ENCODE data around the gene TRAP1. TPM values are rescaled to one million over a fixed set of nuclear protein-coding genes. Genes with fewer than 3 reads are reported as not detected.

The TRAP1 gene
- total and polyA plus RNA-seq, 8 donors = 58.0 to 254 (median 84.0) TPM

DNA sequence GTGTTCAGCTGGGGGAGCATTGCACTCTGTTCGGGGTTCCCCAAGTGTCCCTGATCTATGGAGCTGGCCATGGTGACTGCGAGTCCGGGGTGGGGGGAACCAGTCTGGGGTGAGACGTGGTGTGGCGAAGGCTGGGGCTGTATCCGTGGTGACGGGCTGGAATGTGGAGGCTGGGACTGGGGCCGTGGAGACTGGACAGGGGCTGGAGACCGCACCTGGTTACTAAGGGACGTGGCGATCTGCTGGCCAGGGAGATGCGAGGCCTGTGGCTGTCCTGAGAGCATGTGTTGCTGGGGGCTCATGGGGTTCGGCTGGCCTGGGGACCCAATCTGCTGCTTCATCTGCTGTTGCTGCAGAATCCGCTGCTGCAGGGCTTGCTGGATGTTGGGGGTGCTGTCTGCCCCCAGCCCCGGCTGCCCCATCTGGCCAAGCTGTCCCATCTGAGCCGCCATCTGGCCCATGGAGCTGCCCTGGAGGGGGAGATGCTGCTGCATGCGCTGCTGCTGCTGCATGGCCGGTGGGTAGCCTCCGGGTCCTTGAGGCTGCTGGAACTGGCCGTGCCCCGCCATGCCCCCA is 10.6 kb upstream of the TRAP1 start:
- intact Hi-C loops (cut with DNase I) = no loop called here
- WGBS, 2 donors = 94% methylated on average over 20 to 21 of the region's 21 CpGs
- no peak overlapping the region for H3K27ac ChIP-seq
- ATAC-seq (no peak), DNase-seq (peak in 2 of 6 donors; percentile 51 to 76), FAIRE-seq (no peak)
- no peak overlapping the region for H3K4me3 ChIP-seq
- no peaks in the 10 kb centered on the region for H3K4me1 ChIP-seq
- TF ChIP-seq, protein P1, sequence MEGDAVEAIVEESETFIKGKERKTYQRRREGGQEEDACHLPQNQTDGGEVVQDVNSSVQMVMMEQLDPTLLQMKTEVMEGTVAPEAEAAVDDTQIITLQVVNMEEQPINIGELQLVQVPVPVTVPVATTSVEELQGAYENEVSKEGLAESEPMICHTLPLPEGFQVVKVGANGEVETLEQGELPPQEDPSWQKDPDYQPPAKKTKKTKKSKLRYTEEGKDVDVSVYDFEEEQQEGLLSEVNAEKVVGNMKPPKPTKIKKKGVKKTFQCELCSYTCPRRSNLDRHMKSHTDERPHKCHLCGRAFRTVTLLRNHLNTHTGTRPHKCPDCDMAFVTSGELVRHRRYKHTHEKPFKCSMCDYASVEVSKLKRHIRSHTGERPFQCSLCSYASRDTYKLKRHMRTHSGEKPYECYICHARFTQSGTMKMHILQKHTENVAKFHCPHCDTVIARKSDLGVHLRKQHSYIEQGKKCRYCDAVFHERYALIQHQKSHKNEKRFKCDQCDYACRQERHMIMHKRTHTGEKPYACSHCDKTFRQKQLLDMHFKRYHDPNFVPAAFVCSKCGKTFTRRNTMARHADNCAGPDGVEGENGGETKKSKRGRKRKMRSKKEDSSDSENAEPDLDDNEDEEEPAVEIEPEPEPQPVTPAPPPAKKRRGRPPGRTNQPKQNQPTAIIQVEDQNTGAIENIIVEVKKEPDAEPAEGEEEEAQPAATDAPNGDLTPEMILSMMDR (IDR thresholded peaks at IDR 0.05) = no peak
- no peaks in the 10 kb centered on the region for H3K27me3 ChIP-seq
- peaks cover 0 to 53% (median 29%) of the 10 kb centered on the region in 3 donors for H3K36me3 ChIP-seq
- no peaks in the 10 kb centered on the region for H3K9me3 ChIP-seq

- H3K36me3 ChIP-seq = peaks cover 0 to 40% (median 23%) of the 10 kb centered on the region in 3 donors
- WGBS, 2 donors = 95% methylated on average over 33 of the region's 33 CpGs
- DNase-seq = no peak
- H3K4me3 ChIP-seq = no peak overlapping the region
- no peak overlapping the region for H3K27ac ChIP-seq
- intact Hi-C loops (cut with DNase I) = no loop called here
- H3K27me3 ChIP-seq = no peaks in the 10 kb centered on the region
- FAIRE-seq = no peak
- no peaks in the 10 kb centered on the region for H3K9me3 ChIP-seq
- H3K4me1 ChIP-seq = no peaks in the 10 kb centered on the region
- ATAC-seq = no peak
- TF ChIP-seq, protein P1 (IDR thresholded peaks at IDR 0.05) = no peak
Observed at GRCh38 chr16:3726021-3726687, 8.8 kb upstream of the TRAP1 start.

GRCh38 chr16:3725276-3725675 is 8.0 kb upstream of the TRAP1 start:
- TF ChIP-seq, protein P1 (IDR thresholded peaks at IDR 0.05) = no peak
- Histone ChIP-seq H3K36me3 (peaks cover 0 to 31% (median 17%) of the 10 kb centered on the region in 3 donors), H3K4me3 (no peak overlapping the region), H3K27me3 (no peaks in the 10 kb centered on the region), H3K9me3 (no peaks in the 10 kb centered on the region), H3K27ac (no peak overlapping the region), H3K4me1 (no peaks in the 10 kb centered on the region)
- intact Hi-C loops (cut with DNase I) = no loop called here
- FAIRE-seq (no peak), ATAC-seq (no peak), DNase-seq (no peak)
- WGBS, 2 donors = 86 to 89% methylated on average over 8 of the region's 8 CpGs

GRCh38 chr16:3722508-3722907 is 5.2 kb upstream of the TRAP1 start:
- H3K4me1 ChIP-seq = peaks cover 0 to 6% (median 6%) of the 10 kb centered on the region in 3 donors
- H3K27ac ChIP-seq = no peak overlapping the region
- ATAC-seq = no peak
- no peak overlapping the region for H3K4me3 ChIP-seq
- intact Hi-C loops (cut with DNase I) = no loop called here
- TF ChIP-seq, protein P1 (IDR thresholded peaks at IDR 0.05) = no peak
- no peaks in the 10 kb centered on the region for H3K9me3 ChIP-seq
- DNase-seq = no peak
- peaks cover 0 to 4% (median 0%) of the 10 kb centered on the region in 3 donors for H3K36me3 ChIP-seq
- no peak for FAIRE-seq
- 93 to 97% methylated on average over 10 of the region's 10 CpGs for WGBS, 2 donors
- H3K27me3 ChIP-seq = no peaks in the 10 kb centered on the region

DNA sequence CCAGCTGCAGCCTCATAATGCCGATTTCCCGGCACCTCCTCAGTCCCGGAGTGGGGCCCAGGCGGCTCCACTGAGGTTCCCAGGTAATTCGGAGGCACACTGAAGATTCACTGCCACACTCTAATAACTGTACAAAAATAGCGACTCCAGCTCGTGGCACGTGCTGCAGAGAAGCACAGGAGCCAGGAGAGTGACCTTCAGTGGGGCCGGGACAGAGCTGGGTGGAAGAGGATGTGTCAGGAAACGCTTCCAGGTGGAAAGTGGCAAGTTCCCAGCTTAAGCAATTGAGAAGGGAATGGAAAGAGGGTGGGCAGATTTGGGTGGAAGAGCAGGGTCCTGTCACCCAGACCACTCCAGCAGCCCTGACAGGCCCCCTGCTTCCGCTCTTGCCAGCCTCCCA is 3.1 kb upstream of the TRAP1 start:
- Histone ChIP-seq H3K4me3 (no peak overlapping the region), H3K9me3 (no peaks in the 10 kb centered on the region), H3K27me3 (no peaks in the 10 kb centered on the region), H3K27ac (no peak overlapping the region), H3K4me1 (peaks cover 0 to 12% (median 6%) of the 10 kb centered on the region in 3 donors), H3K36me3 (no peaks in the 10 kb centered on the region)
- FAIRE-seq (no peak), ATAC-seq (no peak), DNase-seq (no peak)
- intact Hi-C loops (cut with DNase I) = no loop called here
- 57 to 59% methylated on average over 11 of the region's 11 CpGs for WGBS, 2 donors
- TF ChIP-seq, protein P1 (IDR thresholded peaks at IDR 0.05) = no peak
